HCT116 (cell line): ENCODE data around the gene PPIP5K2.

Source experiments
- CEBPB ChIP-seq: IDR thresholded peaks from 2 replicates; pipeline ENCODE4 v1.6.1; 2012; ENCODE audit warnings: low read depth
- CTCF ChIP-seq, 3 experiments: fragments of 200-600 bp in 1 of 3; sonication (generic) in 1 of 3; IDR thresholded peaks in 2 of 3; conservative IDR thresholded peaks in 1 of 3; 2 replicates each; pipeline ENCODE4 v1.5.1; 2012 to 2017; ENCODE audit warnings: low read depth in 2 of 3, low read length in 2 of 3, antibody characterized with exemption in 1 of 3, borderline replicate concordance in 1 of 3, control low read depth in 1 of 3, mild to moderate bottlenecking in 1 of 3, mixed read lengths in 1 of 3, mixed run types in 1 of 3, moderate library complexity in 1 of 3; ENCODE audit not compliant: insufficient read depth in 1 of 3
- EZH2 ChIP-seq: fragments of 200-600 bp; sonication (generic); IDR thresholded peaks from 2 replicates; pipeline ENCODE4 v1.6.1; 2017; ENCODE audit warnings: antibody characterized with exemption, mixed run types
- EZH2phosphoT487 ChIP-seq: fragments of 200-600 bp; IDR thresholded peaks from 2 replicates; pipeline ENCODE4 v1.6.1; 2018; ENCODE audit warnings: antibody characterized with exemption, borderline replicate concordance
- JUND ChIP-seq: IDR thresholded peaks from 2 replicates; pipeline ENCODE4 v1.6.1; 2012
- POLR2A ChIP-seq: IDR thresholded peaks from 2 replicates; pipeline ENCODE4 v1.7.0; 2011; ENCODE audit warnings: borderline replicate concordance; ENCODE audit not compliant: insufficient read depth, insufficient read length; ENCODE audit errors: extremely low read depth
- SRF ChIP-seq: IDR thresholded peaks from 2 replicates; pipeline ENCODE4 v1.6.1; 2012; ENCODE audit warnings: low read depth
- ZFX ChIP-seq: fragments of 450-650 bp; IDR thresholded peaks from 2 replicates; pipeline ENCODE4 v1.6.1; 2017

DNA sequence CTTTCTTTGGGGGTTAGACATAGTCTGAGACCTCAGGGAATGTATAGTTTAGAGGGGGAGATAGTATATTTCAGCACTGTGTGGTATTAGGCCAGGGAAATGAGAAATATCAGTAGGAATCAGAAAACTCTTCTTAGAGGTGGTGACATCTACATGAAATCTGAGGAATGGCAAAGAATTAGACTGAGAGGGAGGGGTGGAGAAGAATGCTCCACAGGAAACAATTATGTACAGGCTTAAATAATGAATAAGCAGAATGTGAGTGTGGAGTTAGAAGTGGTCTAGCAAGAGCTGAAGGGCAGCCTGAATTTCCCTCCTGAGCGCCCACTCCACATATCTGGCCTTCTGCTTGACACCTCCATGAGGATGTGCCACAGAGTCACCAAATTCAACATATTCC lies 134.8 kb downstream of the PPIP5K2 start:
- TF ChIP-seq CTCF (IDR thresholded peaks at IDR 0.05 in 2 of 3, conservative IDR thresholded peaks at IDR 0.05 in 1 of 3; ENCODE audit: borderline replicate concordance in 1 of 3, insufficient read depth in 1 of 3, low read depth in 2 of 3, low read length in 2 of 3) (no peak), EZH2phosphoT487 (no peak), JUND (no peak), POLR2A (no peak), EZH2 (no peak), ZFX (no peak), SRF (no peak), CEBPB (no peak)
